ENCODE data around the gene H19. TPM values are rescaled to one million over a fixed set of nuclear protein-coding genes. Genes with fewer than 3 reads are reported as not detected.

The H19 gene
- total and polyA plus RNA-seq, 12 donors = 235 to 1,965 (median 408) TPM

DNA sequence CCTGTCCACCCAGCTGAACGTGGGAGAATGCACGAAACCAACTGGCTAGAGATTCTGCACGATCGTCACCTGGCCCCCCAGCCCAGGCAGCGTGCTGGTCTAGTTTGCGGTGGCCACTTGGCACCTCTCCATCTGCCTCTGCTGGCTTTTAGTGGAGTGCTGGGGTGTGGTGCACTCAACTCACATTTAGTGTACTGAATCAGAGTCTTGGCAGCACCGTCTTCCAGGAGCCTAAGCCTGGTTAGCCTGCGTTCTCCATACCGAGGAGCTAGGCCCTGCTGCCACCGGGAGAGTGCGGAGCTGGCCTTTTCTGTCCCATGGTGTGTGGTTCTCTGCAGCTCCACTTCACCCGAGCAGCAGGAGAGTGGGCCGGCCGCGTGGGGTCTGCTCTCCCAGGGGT lies 47.7 kb downstream of the H19 start:
- intact Hi-C loops (cut with DNase I) = loop anchor here in 2 of 10 donors (10.0 kb wide), 1 partner anchor 55 kb away; the partner anchor contains the start of gene PRR33 (in 2 of the 2)
- H3K4me1 ChIP-seq = no peaks in the 10 kb centered on the region
- H3K27ac ChIP-seq = no peak overlapping the region
- H3K9me3 ChIP-seq = no peaks in the 10 kb centered on the region
- H3K27me3 ChIP-seq = no peaks in the 10 kb centered on the region
- H3K36me3 ChIP-seq = no peaks in the 10 kb centered on the region
- TF ChIP-seq, protein P1, sequence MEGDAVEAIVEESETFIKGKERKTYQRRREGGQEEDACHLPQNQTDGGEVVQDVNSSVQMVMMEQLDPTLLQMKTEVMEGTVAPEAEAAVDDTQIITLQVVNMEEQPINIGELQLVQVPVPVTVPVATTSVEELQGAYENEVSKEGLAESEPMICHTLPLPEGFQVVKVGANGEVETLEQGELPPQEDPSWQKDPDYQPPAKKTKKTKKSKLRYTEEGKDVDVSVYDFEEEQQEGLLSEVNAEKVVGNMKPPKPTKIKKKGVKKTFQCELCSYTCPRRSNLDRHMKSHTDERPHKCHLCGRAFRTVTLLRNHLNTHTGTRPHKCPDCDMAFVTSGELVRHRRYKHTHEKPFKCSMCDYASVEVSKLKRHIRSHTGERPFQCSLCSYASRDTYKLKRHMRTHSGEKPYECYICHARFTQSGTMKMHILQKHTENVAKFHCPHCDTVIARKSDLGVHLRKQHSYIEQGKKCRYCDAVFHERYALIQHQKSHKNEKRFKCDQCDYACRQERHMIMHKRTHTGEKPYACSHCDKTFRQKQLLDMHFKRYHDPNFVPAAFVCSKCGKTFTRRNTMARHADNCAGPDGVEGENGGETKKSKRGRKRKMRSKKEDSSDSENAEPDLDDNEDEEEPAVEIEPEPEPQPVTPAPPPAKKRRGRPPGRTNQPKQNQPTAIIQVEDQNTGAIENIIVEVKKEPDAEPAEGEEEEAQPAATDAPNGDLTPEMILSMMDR (IDR thresholded peaks at IDR 0.05) = no peak
- H3K4me3 ChIP-seq = no peak overlapping the region
- no CpG with 5 or more reads among the region's 15 CpGs for WGBS, 2 donors
- ATAC-seq = peak in 2 of 8 donors; percentile 5 to 15
- DNase-seq = no peak

DNA sequence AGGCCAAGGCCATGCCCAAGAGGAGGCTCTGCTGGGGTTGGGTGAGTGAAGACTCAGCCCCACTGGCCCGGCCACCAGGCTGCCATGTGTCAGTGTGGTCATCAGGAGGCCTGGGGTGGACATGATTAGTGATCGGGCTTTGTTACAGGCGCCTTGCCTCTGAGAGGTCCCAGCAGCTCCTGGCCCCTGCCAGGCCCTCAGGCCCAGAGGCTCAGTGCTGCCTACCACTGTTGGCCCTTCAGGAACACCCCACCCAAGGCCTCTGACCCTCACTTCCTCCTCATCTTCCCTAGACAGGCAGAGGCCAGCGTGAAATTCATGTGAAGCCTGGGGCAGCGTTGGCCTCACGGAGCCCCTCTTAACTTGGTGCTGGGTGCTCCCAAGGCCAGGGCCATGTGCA lies 48.3 kb downstream of the H19 start:
- H3K36me3 ChIP-seq = no peaks in the 10 kb centered on the region
- intact Hi-C loops (cut with DNase I) = loop anchor here in 2 of 10 donors (10.0 kb wide), 1 partner anchor 55 kb away; the partner anchor contains the start of gene PRR33 (in 2 of the 2)
- no CpG with 5 or more reads among the region's 6 CpGs for WGBS, 2 donors
- H3K9me3 ChIP-seq = no peaks in the 10 kb centered on the region
- TF ChIP-seq, protein P1 (IDR thresholded peaks at IDR 0.05) = no peak
- ATAC-seq (peak in 1 of 8 donors; percentile 12), DNase-seq (no peak)
- no peak overlapping the region for H3K4me3 ChIP-seq
- H3K27ac ChIP-seq = no peak overlapping the region
- H3K27me3 ChIP-seq = no peaks in the 10 kb centered on the region
- peaks cover 0 to under 1% (median 0%) of the 10 kb centered on the region in 9 donors for H3K4me1 ChIP-seq

DNA sequence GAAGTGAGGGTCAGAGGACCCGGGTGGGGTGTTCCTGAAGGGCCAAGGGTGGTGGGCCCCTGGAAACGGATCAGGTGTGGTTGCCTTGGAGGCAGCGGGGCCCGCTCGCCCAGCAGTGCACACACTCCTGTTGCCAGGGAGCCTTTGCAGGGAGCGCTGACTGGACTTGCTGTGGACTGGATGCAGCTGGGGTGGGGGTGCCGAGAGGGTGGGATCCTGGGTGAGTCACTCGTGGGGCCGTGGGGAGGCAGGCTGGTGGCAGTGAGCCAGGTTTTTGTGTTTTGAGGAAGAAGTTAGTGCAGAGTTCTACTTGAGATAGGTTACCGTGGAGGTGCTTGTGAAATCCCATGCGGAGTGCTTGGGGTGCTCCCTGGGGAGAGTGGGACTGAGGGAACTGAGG lies 49.3 kb downstream of the H19 start:
- peak; percentile 25 to 51 for DNase-seq
- H3K27ac ChIP-seq = no peak overlapping the region
- no peak overlapping the region for H3K4me3 ChIP-seq
- H3K27me3 ChIP-seq = no peaks in the 10 kb centered on the region
- ATAC-seq = peak in 7 of 8 donors; percentile 13 to 68 (median 57)
- TF ChIP-seq, protein P1 (IDR thresholded peaks at IDR 0.05) = no peak
- no CpG with 5 or more reads among the region's 11 CpGs for WGBS, 2 donors
- intact Hi-C loops (cut with DNase I) = loop anchor here in 2 of 10 donors (10.0 kb wide), 1 partner anchor 54 kb away; the partner anchor contains the start of gene PRR33 (in 2 of the 2)
- no peaks in the 10 kb centered on the region for H3K9me3 ChIP-seq
- H3K36me3 ChIP-seq = no peaks in the 10 kb centered on the region
- H3K4me1 ChIP-seq = peaks cover 0 to 10% (median 0%) of the 10 kb centered on the region in 9 donors

DNA sequence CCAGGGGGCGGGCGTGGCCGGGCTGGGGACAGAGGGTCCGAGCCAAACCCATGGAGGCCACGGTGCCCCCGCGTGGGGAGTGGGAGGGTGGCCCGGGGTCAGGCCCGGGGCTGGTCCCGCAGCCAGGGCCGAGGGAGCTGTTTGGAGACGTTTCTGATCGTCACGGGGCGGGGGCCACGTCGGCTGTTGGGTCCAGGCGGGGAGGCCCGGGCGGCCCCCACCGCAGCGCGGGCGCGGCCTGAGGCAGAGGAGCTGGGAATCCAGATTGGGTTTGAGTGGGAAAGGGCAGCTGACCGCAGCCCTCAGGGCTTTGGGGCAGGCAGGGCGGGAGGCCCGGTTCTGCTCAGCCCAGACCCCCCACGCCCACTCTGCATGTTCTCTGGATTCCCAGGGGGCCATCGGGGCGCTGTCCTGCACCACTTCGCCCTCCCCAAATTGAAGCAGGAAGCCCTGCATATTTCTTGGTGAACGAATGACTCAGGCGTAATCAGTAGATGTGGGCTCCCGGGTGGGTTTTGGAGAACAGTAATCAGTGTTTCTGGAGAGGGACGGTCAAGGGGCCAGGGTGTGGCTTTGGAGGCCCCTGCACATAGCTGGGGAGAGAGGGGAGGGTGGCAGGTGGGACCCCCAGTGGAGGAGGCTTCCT lies 49.9 kb downstream of the H19 start:
- H3K36me3 ChIP-seq = no peaks in the 10 kb centered on the region
- H3K9me3 ChIP-seq = no peaks in the 10 kb centered on the region
- H3K27me3 ChIP-seq = no peaks in the 10 kb centered on the region
- ATAC-seq = peak; percentile 44 to 72 (median 57)
- TF ChIP-seq, protein P1 (IDR thresholded peaks at IDR 0.05) = no peak
- H3K4me1 ChIP-seq = peaks cover 0 to 12% (median 2%) of the 10 kb centered on the region in 9 donors
- intact Hi-C loops (cut with DNase I) = loop anchor here in 2 of 10 donors (10.0 kb wide), 1 partner anchor 53 kb away; the partner anchor contains the start of gene PRR33 (in 2 of the 2)
- H3K27ac ChIP-seq = no peak overlapping the region
- no peak overlapping the region for H3K4me3 ChIP-seq
- WGBS, 2 donors = no CpG with 5 or more reads among the region's 36 CpGs
- DNase-seq = no peak

Measured in heart right ventricle (tissue), 16 donors.